ENCODE results near the gene DPY19L3.
"Not testable (repeated sequence)": the region's sequence is repeated elsewhere in the genome, so short reads cannot be mapped to it uniquely, and the experiment has no call there.

The DPY19L3 gene

GRCh38 chr19:32448026-32448425 lies 42.5 kb downstream of the DPY19L3 start:
- DNase-seq: no peak

DNA sequence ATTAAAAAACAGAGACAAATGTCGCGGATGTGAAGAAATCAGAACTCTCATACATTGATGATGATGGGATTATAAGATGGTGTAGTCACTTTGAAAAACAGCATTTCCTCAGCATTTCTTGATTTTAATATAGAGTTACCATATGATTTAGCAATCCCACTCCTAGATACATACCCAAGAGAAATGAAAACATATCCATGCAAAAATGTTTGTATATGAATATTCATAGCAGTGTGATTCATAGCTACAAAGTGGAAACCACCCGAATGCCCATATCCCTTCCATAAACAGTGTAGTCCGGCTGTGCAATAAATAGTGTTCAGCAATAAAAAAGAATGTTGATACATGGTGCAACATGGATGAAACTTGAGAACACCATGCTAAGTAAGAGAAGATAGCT lies 44.6 kb downstream of the DPY19L3 start:
- DNase-seq: no peak

DNA sequence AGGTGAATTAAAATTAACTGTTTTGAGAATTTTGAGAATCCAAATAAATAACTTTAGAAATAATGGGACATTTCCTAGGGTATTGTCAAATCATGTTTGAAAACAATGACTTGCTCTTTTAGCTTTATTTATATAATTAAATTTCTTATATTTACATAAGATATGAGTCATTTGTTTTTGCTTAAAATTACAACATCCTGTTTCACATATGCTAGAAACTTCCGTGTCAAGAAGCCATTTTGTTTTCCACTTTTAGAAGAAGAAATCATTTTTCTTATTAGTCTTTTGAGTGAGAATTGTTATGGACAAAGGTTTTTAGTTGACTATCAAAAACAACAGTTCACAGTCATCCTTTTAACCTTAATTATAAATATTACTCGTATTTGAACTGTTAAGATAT lies 48.2 kb downstream of the DPY19L3 start:
- DNase-seq: no peak

DNA sequence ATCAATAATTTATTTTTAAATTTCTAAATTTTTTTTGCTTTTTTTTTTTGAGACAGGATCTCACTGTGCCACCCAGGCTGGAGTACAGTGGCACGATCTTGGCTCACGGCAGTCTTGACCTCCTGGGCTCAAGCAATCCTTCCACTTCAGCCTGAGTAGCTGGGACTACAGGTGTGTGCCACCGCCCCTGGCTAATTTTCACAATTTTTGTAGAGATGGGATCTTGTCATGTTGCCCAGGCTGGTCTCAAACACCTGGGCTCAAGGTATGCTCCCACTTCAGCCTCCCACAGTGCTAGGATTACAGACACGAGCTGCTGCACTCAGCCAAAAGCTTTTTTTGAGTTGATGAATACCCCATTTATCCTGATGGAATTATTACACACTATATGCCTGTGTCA lies 50.8 kb downstream of the DPY19L3 start:
- no peak for DNase-seq

GRCh38 chr19:32457571-32458158 lies 52.1 kb downstream of the DPY19L3 start:
- no peak for DNase-seq

DNA sequence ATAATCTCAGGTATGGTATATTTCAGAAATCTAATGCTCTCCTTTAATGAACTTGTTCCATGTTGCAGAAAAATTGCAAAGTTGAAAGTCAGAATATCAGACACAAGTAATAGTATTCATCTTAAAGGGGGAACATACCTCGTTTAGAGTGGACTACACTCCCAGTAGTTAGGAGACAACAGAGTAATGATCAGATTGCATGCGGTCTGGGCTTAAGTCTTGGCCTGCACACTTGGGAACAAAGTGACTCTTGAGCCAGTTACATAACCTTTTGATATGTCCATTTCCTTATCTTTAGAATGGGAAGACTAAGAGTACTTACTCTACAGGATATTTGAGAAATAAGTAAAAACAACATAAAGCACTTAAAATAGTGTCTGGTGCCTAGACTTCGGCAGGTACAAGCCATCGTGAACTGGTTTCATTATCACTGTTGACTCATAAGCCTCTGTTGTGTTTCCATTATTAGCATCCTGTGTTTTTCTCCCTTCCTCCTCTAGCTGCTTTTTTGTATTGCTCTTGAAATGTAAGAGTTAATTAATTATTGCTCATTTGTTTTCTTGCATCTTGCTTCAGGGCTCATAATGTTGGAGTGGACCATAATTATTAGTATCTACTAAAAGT lies 53.0 kb downstream of the DPY19L3 start:
- peak in 1 of 2 donors; percentile 18 for DNase-seq

DNA sequence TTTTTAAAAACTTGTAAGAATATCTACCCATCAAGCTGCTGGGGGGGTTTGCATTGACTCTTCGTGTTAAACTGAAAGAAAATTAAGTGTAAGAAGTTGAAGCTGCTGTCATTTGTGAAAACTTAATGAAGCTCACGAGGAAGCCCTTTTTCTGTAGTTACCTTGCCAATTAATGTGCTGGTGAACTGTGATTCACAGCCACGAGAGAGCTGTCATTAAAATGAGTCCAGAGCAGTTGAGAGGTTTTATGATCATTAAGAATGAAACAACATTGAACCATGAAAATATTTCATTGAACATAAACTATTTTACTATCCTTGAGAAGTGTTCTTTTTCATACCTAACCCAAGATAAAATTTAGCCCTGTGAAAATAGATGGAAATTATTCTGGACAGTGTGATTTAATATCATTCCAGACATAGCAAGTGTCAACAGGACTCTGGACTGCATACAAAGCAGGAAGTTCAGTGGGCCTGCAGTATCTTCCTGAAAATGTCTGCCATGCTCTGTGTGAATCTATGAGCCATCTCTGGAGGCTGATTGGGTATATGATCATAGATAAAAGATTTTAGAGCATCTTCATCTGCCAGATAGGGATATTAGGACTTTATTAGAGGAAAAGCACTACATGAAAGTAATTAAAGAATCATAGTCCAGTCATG lies 53.8 kb downstream of the DPY19L3 start:
- no peak for DNase-seq

GRCh38 chr19:32460476-32460875 lies 54.9 kb downstream of the DPY19L3 start:
- DNase-seq: no peak

GRCh38 chr19:32464279-32464678 lies 58.7 kb downstream of the DPY19L3 start:
- DNase-seq: peak in 1 of 2 donors; percentile 21

GRCh38 chr19:32465176-32465575 lies 59.6 kb downstream of the DPY19L3 start:
- DNase-seq: no peak

- DNase-seq: no peak
These were observed 64.2 kb downstream of the DPY19L3 start for GRCh38 chr19:32469795-32470194.

DNA sequence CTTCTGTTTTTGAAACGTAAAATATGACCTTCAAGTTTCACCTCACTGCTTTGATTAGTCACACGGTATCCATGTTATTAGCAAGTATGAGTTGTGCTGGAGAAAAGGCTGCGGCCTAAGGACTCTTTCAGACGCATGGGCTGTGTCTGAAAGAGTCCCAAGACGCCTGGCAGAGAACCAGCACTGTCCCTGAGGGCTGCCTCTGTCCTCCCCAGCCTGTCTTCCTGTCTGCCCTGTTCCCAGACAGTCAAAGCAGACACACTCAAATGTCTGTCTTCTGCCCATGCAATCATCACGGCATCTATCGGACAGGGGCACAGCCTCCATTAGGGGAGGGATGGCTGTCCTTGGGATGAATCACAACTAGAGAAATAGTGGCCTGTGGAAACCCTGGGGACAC lies 65.5 kb downstream of the DPY19L3 start:
- DNase-seq: no peak

DNA sequence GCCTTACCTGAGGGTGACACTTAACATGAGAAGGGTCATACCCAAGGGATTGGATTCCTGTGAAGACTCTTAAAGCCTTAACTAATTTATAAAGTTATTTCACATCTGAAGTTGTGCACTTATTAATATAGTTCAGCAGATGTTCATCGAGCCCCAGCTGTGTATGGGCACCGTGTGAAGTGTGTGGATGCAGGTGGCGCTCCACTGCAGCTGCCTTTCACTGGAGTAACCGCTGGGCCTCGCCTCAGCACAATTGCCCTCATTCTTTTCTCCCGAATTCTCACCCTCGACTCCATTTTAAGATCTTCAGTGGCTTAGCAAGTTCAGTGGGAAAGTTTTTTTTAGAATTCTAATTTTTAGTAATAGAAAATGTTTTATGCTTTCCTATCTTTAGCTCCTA lies 66.2 kb downstream of the DPY19L3 start:
- no peak for DNase-seq

- DNase-seq: no peak
These were observed 69.8 kb downstream of the DPY19L3 start for GRCh38 chr19:32475141-32476031.

- DNase-seq: no peak
These were observed 70.4 kb downstream of the DPY19L3 start for GRCh38 chr19:32476032-32476350.

- DNase-seq: no peak
These were observed 74.8 kb downstream of the DPY19L3 start for GRCh38 chr19:32480321-32480720.

DNA sequence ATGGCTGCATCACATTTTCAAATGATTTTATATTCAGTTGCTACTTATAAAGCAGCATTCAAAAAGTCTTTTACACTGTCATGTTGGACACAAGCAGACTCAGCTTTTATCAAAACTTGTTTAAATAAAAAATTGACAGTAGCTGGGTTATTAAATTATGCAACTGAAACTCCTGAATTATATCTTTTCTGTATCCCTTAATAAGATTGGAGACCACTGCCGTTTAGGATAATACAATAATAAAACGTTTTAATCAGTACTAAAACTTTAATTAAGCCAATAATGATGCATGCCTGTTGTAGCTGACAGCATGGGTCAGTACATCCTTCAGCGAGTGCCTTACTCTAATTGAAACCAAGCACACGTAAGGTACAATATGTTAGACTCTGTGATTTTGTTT lies 78.0 kb downstream of the DPY19L3 start:
- no peak for DNase-seq

DNA sequence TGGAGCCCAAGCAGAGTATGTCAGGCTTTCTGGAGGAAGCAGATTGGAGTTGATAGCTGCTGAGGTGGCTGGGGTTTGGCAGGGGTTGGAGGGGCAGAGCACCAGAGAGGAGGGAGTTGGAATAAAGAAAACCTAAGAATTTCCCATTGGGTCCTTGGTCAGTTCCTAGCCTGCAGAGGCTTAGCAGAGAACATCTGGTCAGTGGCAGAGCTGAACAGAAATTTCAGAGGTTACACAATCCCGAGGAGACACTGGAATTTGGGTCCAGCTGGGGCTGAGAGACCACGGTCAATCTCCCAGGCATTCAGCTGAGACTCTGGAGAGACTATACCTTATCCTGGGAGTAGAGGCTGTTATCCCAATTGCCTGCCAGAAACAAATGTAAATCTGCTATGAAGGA lies 84.4 kb downstream of the DPY19L3 start:
- no peak for DNase-seq

DNA sequence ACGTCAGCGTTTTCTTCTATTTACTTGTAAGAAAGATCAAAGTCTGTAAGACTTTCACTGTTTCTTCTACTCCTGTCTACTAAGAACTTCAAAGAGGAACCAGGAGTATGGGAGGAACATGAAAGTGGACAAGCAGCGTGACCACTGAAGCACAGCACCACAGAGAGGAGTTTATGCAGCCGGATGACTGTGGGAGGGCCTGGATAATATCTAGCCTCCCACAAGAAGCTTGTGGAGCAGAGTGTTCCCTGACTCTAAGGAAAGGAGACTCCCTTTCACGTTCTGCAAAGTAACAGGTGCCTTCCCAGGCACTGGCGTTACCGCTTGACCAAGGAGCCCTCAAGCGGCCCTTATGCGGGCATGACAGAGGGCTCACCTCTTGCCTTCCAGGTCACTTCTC lies 91.8 kb downstream of the DPY19L3 start:
- DNase-seq: no peak

GRCh38 chr19:32498648-32499200 lies 93.2 kb downstream of the DPY19L3 start:
- DNase-seq: peak; percentile 33 to 49

DNA sequence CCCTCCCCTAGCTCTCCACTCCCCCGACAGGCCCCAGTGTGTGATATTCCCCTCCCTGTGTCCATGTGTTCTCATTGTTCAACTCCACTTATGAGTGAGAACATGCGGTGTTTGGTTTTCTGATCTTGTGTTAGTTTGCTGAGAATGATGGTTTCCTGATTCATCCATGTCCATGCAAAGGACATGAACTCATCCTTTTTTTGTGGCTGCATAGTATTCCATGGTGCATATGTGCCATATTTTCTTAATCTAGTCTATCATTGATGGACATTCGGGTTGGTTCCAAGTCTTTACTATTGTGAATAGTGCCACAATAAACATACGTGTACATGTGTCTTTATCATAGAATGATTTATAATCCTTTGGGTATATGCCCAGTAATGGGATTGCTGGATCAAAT lies 106.9 kb downstream of the DPY19L3 start:
- not testable (repeated sequence) for DNase-seq

- peak in 1 of 2 donors; percentile 34 for DNase-seq
These were observed 113.5 kb downstream of the DPY19L3 start for GRCh38 chr19:32519023-32519422.

DNA sequence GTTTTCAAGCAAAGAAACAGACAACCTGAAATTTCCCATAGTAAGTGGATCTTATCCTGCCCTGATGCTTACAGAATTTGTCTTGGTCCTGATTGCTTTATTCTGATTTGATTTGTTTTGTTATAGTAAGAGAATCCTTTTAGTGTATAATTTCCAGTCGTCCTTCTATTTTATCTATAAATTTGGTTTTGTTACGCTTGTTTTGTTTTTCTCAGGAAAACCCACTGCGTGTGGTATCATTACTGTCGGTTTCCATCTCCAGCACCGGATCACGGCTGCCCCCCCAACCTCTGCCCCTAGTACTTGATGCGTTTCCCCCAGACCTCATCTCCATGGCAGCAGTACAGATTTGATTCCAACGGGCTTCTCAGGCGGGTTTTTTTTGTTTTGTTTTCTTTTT lies 117.4 kb downstream of the DPY19L3 start:
- no peak for DNase-seq
